Dermis blood vessel endothelial cell (primary cell): ENCODE data around the gene PDE6D. TPM values are rescaled to one million over a fixed set of nuclear protein-coding genes. Genes with fewer than 3 reads are reported as not detected.

Experiments used
- total RNA-seq: library from RNA; depleted of rRNA; stranded (reverse); fragments of >200 nt; gene quantifications from 2 replicates; pipeline ENCODE4 v1.2.3, GENCODE V29; 2014

PDE6D gene
- total RNA-seq, 1 donor from 2014 or later, result 29.8 TPM

Other genes with a start within 250 kb of the PDE6D start
- not detected in 2 replicates for gene TEX44, start 188.4 kb downstream of the PDE6D start, total RNA-seq
- gene PTMA, start 72.8 kb downstream of the PDE6D start, total RNA-seq, result 1,131 and 1,294 TPM in 2 replicates
- 16.7 and 18.6 TPM in 2 replicates for gene COPS7B, start 5.2 kb upstream of the PDE6D start, total RNA-seq
- 0.17 TPM in 1 of 2 replicates, not detected in the other for gene NPPC, start 145.1 kb upstream of the PDE6D start, total RNA-seq
- gene DIS3L2, start 180.4 kb upstream of the PDE6D start, total RNA-seq, result 19.6 and 23.7 TPM in 2 replicates